Sigmoid colon (tissue), 3 donors: ENCODE measurements around the gene ITPR2.

Experiments
- POLR2A ChIP-seq, 2 donors: fragments of 450-650 bp; IDR thresholded peaks; one replicate each; pipeline ENCODE4 v1.6.1; 2016; ENCODE audit warnings: antibody characterized with exemption in 2 of 2, mild to moderate bottlenecking in 2 of 2, moderate library complexity in 2 of 2
- TF ChIP-seq, protein P1 (sequence below), 4 experiments: fragments of 450-650 bp in 3 of 4; fragments of 200-600 bp in 1 of 4; IDR thresholded peaks; one replicate each; pipeline ENCODE4 v1.5.1; 2016 to 2019; ENCODE audit warnings: antibody characterized with exemption in 4 of 4, mild to moderate bottlenecking in 3 of 4, moderate library complexity in 2 of 4

DNA sequence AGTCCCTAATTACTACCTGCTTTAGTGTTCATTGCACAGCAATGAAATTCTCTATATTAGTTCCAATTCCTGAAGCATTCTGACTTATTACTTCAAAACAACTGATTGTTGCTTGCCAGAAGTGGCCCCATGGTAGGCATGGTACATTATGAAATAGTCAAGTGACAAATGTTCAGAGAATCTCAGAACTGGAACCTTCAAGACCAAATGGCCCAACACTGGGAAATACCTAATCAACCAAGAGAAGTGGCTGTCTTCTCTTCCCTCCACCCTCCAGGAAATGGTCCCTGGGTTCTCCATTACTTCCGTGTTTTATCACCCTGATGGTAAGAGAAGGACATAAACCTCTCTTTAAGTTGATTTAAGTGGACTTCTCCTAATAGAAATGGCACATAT is 49.9 kb downstream of the ITPR2 start:
- TF ChIP-seq, protein P1, sequence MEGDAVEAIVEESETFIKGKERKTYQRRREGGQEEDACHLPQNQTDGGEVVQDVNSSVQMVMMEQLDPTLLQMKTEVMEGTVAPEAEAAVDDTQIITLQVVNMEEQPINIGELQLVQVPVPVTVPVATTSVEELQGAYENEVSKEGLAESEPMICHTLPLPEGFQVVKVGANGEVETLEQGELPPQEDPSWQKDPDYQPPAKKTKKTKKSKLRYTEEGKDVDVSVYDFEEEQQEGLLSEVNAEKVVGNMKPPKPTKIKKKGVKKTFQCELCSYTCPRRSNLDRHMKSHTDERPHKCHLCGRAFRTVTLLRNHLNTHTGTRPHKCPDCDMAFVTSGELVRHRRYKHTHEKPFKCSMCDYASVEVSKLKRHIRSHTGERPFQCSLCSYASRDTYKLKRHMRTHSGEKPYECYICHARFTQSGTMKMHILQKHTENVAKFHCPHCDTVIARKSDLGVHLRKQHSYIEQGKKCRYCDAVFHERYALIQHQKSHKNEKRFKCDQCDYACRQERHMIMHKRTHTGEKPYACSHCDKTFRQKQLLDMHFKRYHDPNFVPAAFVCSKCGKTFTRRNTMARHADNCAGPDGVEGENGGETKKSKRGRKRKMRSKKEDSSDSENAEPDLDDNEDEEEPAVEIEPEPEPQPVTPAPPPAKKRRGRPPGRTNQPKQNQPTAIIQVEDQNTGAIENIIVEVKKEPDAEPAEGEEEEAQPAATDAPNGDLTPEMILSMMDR (IDR thresholded peaks at IDR 0.05) = no peak
- TF ChIP-seq POLR2A (IDR thresholded peaks at IDR 0.05) = no peak
